Stimulated activated CD4-positive, alpha-beta T cell treated with anti-CD3 and anti-CD28 coated beads, Interleukin-12 subunit alpha, Interleukin-12 subunit beta, amount 100 ng/mL, for 4 hours (primary cell): ENCODE measurements around the gene THTPA.
"Not testable (repeated sequence)": the region's sequence is repeated elsewhere in the genome, so short reads cannot be mapped to it uniquely, and the experiment has no call there.

Source experiments
- DNase-seq: peaks from one replicate; pipeline ENCODE4 v3.0.0-alpha.2; 2020

The THTPA gene

GRCh38 chr14:23568600-23569331 lies 12.7 kb downstream of the THTPA start:
- DNase-seq = no peak

GRCh38 chr14:23569443-23570151 lies 13.5 kb downstream of the THTPA start:
- DNase-seq = no peak

- no peak for DNase-seq
These were observed 14.9 kb downstream of the THTPA start for GRCh38 chr14:23570806-23571483.

GRCh38 chr14:23571701-23572523 lies 15.8 kb downstream of the THTPA start:
- DNase-seq = no peak

- no peak for DNase-seq
These were observed 16.4 kb downstream of the THTPA start for GRCh38 chr14:23572524-23572828.

- no peak for DNase-seq
These were observed 16.8 kb downstream of the THTPA start for GRCh38 chr14:23572836-23573235.

- no peak for DNase-seq
These were observed 17.4 kb downstream of the THTPA start for GRCh38 chr14:23573384-23574015.

GRCh38 chr14:23577004-23577681 lies 21.1 kb downstream of the THTPA start:
- DNase-seq = no peak

- no peak for DNase-seq
These were observed 21.8 kb downstream of the THTPA start for GRCh38 chr14:23577710-23578392.

- DNase-seq = no peak
These were observed 22.7 kb downstream of the THTPA start, which contains the start of gene JPH4 for GRCh38 chr14:23578560-23579310. Gene JPH4, minus strand, starts transcription at chr14:23578790. Its CDS starts 1,337 bp downstream, at chr14:23577453.

- no peak for DNase-seq
These were observed 23.2 kb downstream of the THTPA start for GRCh38 chr14:23579311-23579630.

- DNase-seq = no peak
These were observed 23.7 kb downstream of the THTPA start for GRCh38 chr14:23579739-23580138.

GRCh38 chr14:23580152-23580926 lies 24.3 kb downstream of the THTPA start:
- no peak for DNase-seq

- DNase-seq = no peak
These were observed 24.8 kb downstream of the THTPA start for GRCh38 chr14:23580948-23581281.

- DNase-seq = no peak
These were observed 27.1 kb downstream of the THTPA start for GRCh38 chr14:23582906-23583760.

- DNase-seq = not testable (repeated sequence)
These were observed 27.9 kb downstream of the THTPA start for GRCh38 chr14:23583761-23584526.

GRCh38 chr14:23584527-23585203 lies 28.6 kb downstream of the THTPA start:
- not testable (repeated sequence) for DNase-seq
